Memory B cell (primary cell): ENCODE data around the gene ADAMTS4.

Experiments
- ATAC-seq: fragments of 150-1000 bp; cut with Tn5 transposase; 2 replicates; pipeline ENCODE4 v1.10.0; 2021; ENCODE audit warnings: low read depth, mild to moderate bottlenecking, moderate library complexity
- DNase-seq, 2 donors: peaks; one replicate each; pipeline ENCODE4 v3.0.0; 2022; ENCODE audit warnings: low spot score in 2 of 2
- H3K27ac Mint-ChIP-seq: one replicate; pipeline ENCODE4 v1.8.0; 2022; ENCODE audit warnings: mild to moderate bottlenecking, moderate library complexity, mixed read lengths
- H3K27me3 Mint-ChIP-seq: one replicate; pipeline ENCODE4 v1.8.0; 2022; ENCODE audit warnings: mixed read lengths
- H3K36me3 Mint-ChIP-seq: one replicate; pipeline ENCODE4 v1.8.0; 2022; ENCODE audit warnings: mild to moderate bottlenecking, mixed read lengths
- H3K4me1 Mint-ChIP-seq: one replicate; pipeline ENCODE4 v1.8.0; 2022; ENCODE audit warnings: mixed read lengths
- H3K4me3 Mint-ChIP-seq: one replicate; pipeline ENCODE4 v1.8.0; 2022; ENCODE audit warnings: mild to moderate bottlenecking, moderate library complexity, mixed read lengths
- H3K9me3 Mint-ChIP-seq: one replicate; pipeline ENCODE4 v1.8.0; 2022; ENCODE audit warnings: mixed read lengths

Gene ADAMTS4

DNA sequence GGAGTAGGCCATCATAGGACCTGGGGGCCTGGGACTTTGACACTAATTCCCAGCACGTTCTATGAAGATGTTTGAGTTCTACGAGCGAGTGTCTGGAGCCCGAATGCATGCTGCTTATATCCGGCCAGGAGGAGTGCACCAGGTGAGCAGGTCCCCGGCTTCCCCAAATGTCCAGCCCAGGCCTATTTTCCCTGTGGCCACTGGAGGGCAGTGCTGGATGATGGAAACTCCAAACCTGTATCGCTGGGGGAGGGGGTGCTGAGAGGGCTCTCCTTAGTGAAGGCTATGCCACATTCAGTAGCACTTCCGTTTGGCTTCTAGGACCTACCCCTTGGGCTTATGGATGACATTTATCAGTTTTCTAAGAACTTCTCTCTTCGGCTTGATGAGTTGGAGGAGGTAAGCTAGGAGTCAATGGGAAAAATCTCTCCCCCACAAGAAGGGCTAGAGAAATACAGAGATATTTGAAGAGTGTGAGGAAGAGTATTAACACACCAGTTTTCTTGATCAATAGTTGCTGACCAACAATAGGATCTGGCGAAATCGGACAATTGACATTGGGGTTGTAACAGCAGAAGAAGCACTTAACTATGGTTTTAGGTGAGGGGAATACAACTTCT lies 11.0 kb upstream of the ADAMTS4 start:
- H3K4me3 Mint-ChIP-seq, result no peak overlapping the region
- ATAC-seq (peak; percentile 97), DNase-seq (peak; percentile 64 to 67)
- peaks cover 49% of the 10 kb centered on the region for H3K36me3 Mint-ChIP-seq
- H3K27me3 Mint-ChIP-seq, result no peaks in the 10 kb centered on the region
- H3K9me3 Mint-ChIP-seq, result no peaks in the 10 kb centered on the region
- H3K4me1 Mint-ChIP-seq, result peaks cover 8% of the 10 kb centered on the region
- no peak overlapping the region for H3K27ac Mint-ChIP-seq

DNA sequence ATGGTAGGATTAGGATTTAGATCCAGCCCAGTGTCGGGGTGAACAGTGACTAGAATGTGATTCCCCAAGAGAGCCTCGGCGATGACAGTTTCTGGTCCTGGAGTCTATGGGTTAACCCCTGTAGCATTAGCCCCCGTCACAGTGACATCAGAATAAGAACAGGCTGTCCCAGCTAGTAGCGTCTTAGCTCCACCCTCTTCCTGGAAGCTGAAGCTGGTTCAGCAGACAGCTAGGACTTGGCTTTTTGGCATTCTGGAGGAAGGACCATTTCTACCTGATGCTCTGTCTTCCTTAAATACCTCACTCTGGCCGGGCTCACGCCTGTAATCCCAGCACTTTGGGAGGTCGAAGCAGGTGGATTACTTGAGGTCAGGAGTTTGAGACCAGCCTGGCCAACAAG lies 8.3 kb upstream of the ADAMTS4 start:
- peaks cover 37% of the 10 kb centered on the region for H3K36me3 Mint-ChIP-seq
- H3K9me3 Mint-ChIP-seq, result no peaks in the 10 kb centered on the region

DNA sequence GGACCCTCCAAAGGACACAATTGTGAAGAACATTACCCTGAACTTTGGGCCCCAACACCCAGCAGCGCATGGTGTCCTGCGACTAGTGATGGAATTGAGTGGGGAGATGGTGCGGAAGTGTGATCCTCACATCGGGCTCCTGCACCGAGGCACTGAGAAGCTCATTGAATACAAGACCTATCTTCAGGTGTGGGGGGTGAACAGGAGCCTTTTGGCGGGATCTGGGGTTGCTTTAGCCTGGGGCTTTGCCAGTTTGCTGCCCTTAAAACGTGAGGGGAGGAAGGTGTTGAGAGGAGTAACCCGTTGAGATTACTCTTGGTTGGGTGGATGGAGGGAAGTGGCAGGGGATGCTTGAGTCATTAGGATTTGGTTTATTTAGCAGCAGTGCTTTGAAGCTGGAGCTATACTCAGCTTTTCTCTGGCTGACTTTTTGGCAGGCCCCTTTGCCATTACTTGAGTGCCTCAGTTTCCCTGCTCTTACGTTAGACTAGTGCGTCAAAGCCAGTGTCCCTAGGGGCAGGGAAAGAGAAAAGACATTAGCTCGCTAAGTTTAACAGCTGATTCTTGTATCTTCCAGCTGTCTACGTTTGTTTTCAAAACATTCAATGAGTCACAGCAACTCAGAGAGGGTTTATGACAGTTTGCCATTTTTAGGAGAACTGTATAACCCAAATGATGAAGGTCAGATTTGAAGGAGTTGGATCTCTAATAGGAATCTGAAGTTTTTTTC lies 7.7 kb upstream of the ADAMTS4 start:
- DNase-seq (no peak), ATAC-seq (no peak)
- Mint-ChIP-seq H3K9me3 (no peaks in the 10 kb centered on the region), H3K27me3 (no peaks in the 10 kb centered on the region), H3K36me3 (peaks cover 32% of the 10 kb centered on the region), H3K27ac (no peak overlapping the region), H3K4me3 (no peak overlapping the region), H3K4me1 (peaks cover 15% of the 10 kb centered on the region)

More for the DNA sequence above, 8.3 kb upstream of the ADAMTS4 start:
- H3K4me3 Mint-ChIP-seq, result no peak overlapping the region
- ATAC-seq (no peak), DNase-seq (no peak)
- H3K27me3 Mint-ChIP-seq, result no peaks in the 10 kb centered on the region
- H3K4me1 Mint-ChIP-seq, result peaks cover 15% of the 10 kb centered on the region
- no peak overlapping the region for H3K27ac Mint-ChIP-seq

DNA sequence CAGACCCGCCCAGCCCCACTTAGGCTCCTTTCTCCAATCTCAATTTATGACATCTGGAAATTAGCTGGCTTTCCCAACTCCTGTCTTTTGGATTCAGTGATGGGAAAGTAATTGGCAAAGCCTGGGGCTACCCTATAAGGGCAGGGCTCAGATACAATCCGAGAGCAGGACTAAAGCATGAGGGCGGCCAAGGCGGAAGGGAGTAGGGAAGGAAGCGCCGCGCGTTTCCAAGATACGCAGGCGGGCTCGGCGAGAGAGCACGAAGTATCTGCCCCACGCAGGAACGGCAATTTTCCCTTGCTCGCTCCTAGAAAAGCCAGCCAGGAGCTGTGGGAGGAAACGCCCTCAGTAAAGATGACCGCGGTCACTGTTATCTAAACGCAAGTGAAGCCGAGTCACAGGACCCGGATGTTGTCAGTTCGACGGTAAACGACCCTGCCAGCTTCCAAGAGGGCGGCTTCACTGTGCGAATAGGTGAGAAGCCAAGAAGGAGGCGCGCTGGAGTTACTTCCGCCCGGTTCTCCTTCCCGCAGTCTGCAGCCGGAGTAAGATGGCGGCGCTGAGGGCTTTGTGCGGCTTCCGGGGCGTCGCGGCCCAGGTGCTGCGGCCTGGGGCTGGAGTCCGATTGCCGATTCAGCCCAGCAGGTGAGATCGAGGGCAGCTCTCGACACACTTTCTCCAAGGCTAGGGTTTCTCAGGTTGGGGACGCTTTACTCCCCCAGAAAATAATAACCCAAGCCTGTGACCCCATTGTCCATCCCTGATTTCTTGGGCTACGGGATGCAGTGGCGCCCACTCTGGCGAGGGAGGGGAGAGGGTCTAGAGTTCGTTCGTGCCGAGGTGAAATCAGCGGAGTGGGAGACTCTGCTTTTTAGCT lies 3.2 kb upstream of the ADAMTS4 start, which contains the start of gene NDUFS2:
Gene NDUFS2 (plus strand): TSS at position 532 of the 877 bp plus-strand sequence. CDS start 19 bp downstream, at position 551.
- peaks cover 18% of the 10 kb centered on the region for H3K36me3 Mint-ChIP-seq
- H3K27me3 Mint-ChIP-seq, result peaks cover 3% of the 10 kb centered on the region
- ATAC-seq, result peak; percentile 99
- peak within 1 kb of the TSS; percentile 95 for H3K4me3 Mint-ChIP-seq
- H3K9me3 Mint-ChIP-seq, result no peaks in the 10 kb centered on the region
- H3K4me1 Mint-ChIP-seq, result peaks cover 22% of the 10 kb centered on the region
- DNase-seq, result peak; percentile 83 to 88
- H3K27ac Mint-ChIP-seq, result peak within 1 kb of the TSS; percentile 94

DNA sequence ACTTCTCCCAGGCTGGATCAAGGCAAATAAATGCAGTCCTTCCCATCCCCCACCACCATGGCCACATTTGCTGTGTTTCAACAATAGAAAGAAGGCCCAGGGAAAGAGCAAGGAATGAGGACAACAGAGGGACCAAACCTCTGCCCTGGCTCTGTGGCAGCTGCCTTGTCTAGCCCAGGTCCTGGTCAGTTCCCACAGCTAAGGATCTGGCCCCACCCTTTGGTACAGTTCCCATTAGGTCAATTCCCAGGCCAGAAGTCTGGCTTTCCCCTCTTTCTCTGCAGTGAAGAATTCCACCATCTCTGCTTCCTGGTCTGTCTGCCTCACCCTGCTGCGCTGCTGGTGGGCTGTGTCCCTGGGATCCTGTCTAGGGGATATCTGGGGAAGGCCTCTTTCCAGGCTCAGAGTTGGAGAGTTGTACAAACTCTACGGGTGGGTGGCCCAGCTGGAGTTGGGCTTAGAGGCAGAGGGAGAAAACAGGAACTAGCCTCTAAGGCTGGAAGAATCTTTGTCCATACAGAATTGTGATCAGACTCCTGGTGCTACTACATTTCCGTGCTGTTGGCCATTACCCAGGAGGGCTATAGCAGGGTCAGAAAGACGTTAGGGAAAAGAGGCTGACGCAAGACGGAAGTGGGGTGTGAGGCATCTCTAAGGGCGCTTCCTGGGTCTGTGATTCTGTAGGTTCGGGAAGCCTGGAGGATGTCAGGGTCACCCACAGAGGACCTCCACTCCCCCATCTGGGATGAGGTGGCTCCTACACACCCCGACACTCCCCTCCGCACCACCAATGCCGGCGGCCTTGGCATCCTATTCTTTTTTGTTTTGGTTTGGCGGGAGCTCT lies 2.4 kb upstream of the ADAMTS4 start:
- peak overlapping the region; percentile 95 for H3K4me3 Mint-ChIP-seq
- DNase-seq, result no peak

DNA sequence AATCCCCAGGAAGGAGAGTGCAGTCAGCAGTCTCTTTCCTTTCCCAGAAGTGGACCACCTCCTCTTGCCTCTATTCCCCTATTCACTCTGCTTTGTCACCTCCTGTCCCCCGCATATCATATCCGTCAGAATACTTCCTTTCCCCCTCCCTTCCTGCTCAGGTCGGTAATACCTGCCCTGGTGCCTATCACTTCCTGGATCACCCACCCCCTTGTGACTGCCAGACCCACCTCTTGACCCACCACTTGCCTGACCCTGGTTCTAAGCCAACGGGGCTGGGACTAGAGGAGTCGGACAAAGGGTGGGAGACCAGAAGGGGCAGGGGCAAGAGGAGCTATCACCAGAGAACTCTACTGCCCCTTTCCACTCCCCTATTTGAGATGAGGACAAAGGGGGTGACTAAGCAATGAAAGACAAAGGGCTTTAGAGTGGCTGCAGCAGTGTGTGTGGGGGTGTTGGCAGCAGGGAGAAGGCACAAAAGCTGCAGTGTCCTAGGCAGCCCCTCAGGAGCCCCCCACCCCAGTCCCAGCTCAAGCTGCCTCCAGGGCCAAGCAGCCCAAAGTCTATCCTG lies 1.7 kb upstream of the ADAMTS4 start:
- DNase-seq (no peak), ATAC-seq (no peak)
- Mint-ChIP-seq H3K4me3 (no peak overlapping the region), H3K27ac (peak overlapping the region; percentile 94), H3K27me3 (peaks cover 3% of the 10 kb centered on the region), H3K4me1 (peaks cover 27% of the 10 kb centered on the region), H3K9me3 (no peaks in the 10 kb centered on the region), H3K36me3 (peaks cover 12% of the 10 kb centered on the region)

More for the DNA sequence above, 2.4 kb upstream of the ADAMTS4 start:
- ATAC-seq, result no peak
- Mint-ChIP-seq H3K27me3 (peaks cover 3% of the 10 kb centered on the region), H3K4me1 (peaks cover 22% of the 10 kb centered on the region), H3K9me3 (no peaks in the 10 kb centered on the region), H3K36me3 (peaks cover 15% of the 10 kb centered on the region), H3K27ac (peak overlapping the region; percentile 94)

DNA sequence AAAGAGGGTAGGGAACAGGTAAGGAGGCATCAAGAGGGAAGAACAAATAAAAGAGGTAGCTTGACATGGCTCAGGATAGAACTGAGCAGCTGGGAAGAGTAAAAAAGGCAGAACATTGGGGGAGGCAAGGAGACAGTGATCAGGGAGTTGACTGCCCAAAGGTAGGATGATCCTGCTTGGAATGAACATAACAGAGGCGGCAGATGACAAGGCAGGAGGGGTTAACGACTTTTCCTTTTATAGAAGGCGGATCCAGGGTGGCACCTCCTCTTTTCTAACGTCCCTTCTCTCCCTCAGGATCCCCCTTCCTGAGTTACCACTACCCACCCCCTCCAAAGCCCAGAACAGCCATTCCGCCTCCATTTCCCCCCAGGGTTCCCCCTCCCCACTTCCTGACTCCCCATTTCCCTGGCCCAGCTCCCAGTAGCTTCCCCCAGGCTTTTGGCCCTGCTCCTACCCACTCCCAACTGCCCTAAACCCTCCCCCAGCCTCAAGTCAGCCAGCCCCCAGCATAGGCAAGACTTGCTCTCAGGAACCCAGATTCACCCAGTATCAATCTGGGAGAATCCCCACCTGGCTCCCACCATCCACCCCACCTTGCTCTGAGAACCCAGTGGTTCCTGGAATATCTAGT lies 769 bp upstream of the ADAMTS4 start:
- no peak for ATAC-seq
- H3K4me3 Mint-ChIP-seq, result no peak overlapping the region
- peaks cover 32% of the 10 kb centered on the region for H3K4me1 Mint-ChIP-seq
- no peak overlapping the region for H3K27ac Mint-ChIP-seq
- no peaks in the 10 kb centered on the region for H3K9me3 Mint-ChIP-seq
- peaks cover 3% of the 10 kb centered on the region for H3K27me3 Mint-ChIP-seq
- DNase-seq, result no peak
- H3K36me3 Mint-ChIP-seq, result peaks cover 10% of the 10 kb centered on the region

DNA sequence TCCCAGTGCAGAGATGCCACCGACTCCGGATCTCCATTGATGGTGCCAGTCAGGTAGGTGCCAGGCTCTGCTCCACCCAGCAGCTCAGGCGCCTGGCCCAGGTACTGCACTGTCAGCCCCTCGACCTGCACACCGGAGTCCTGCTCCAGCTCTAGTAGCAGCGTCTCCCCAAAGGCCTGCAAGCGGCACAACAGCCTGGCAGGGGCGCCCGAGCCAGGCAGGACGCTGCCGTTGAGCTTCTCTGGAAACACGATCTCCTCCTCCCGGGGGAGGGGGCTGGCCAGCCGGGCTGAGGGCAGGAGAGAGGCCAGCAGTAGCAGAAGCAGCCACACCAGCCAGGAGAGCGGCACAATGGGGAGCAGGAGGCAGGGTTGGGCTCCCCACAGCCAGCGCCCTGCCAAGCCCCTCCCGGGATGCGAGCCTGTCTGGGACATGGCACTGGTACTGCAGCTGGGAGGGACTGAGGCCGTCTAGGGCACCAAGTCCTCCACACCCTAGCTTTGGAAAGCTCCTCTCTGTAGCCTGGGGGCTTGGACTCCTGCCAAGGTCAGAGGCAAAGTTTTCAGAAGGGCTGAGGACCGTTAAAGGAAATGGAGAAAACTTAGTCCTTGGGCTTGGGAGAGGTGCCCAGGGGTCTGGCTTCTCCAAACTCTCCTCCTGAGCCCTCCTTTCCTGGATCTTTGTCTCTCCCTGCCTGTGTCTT lies 509 bp downstream of the ADAMTS4 start:
- Mint-ChIP-seq H3K9me3 (no peaks in the 10 kb centered on the region), H3K27me3 (peaks cover 3% of the 10 kb centered on the region), H3K4me3 (no peak overlapping the region), H3K36me3 (peaks cover 1% of the 10 kb centered on the region), H3K4me1 (peaks cover 27% of the 10 kb centered on the region), H3K27ac (no peak overlapping the region)
- DNase-seq, result no peak
- ATAC-seq, result no peak

DNA sequence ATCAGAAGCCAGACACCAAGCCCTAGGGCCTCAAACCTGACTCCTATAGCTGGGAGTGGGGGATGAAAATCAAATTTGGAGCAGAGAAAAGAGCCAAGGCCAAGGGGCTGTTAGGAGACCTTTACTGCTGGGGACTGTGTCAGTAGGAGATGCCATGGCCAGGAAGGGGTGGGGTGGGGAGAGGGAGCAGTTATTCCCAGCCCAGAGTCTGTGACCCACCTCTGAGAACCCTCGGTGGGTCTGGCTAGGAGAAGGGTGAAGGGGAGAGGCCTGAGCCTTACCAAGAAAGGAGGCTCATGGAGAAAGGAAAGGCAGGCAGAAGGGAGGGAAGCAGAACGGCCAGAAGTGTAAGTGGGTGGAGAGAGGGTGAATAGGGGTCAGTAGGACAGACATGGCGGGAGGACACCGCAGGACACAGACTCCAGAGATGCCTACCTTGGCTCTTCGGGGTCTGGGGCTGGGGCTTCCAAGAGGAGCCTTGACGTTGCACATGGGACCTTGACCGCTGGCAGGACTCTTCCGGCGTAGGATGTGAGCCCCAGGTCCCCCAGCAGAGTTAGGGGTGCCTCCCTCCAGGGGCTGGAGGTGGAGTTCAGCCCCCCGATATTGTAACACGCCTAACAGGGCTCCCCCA lies 1.2 kb downstream of the ADAMTS4 start:
- ATAC-seq (no peak), DNase-seq (no peak)
- H3K27me3 Mint-ChIP-seq, result peaks cover 3% of the 10 kb centered on the region
- peaks cover 28% of the 10 kb centered on the region for H3K4me1 Mint-ChIP-seq
- H3K4me3 Mint-ChIP-seq, result no peak overlapping the region
- no peaks in the 10 kb centered on the region for H3K9me3 Mint-ChIP-seq
- no peak overlapping the region for H3K27ac Mint-ChIP-seq
- H3K36me3 Mint-ChIP-seq, result peaks cover 1% of the 10 kb centered on the region

DNA sequence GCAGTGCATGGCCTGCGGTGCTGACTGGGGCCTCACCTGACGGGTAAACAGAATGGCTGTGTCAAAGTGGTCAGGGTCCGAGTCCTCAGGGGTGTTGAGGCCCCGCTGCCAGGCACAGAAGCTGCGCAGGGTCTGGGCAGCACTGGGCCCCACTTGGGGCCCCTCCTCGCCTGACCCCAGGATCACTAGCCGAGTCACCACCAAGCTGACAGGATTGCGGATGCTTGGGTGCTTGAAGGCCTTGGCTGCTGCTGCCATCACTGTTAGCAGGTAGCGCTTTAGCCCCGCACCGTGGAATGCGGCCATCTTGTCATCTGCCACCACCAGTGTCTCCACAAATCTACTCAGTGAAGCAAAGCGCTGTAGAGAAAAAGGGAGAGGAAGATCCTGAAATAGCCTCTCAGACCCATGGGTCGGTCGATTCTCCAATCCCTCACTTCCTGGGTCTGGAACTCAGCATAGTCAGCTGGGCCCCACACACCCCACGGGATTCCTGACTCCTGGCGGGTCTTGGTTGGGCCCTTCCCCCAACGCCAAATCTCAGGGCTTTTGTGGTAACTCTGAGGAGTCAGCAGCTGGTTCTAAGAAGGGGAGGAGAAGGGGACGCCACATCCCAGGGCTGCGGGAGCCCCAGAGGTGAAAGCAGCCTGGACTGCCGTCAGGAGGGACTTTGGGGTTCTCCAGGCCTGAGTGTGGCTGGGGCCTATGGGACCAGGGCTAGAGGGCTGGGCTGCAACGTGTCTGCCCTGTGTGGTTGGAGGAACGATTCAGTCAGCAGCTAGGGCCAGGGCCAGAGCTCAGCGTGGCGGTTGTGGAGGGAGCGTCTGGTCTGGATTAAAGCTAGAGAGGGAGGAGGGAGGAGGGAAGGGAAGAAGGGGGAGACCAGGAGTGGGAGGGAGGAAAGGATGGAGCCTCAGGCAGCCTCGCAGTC lies 2.1 kb downstream of the ADAMTS4 start:
- Mint-ChIP-seq H3K4me3 (no peak overlapping the region), H3K9me3 (no peaks in the 10 kb centered on the region), H3K36me3 (no peaks in the 10 kb centered on the region), H3K4me1 (peaks cover 37% of the 10 kb centered on the region), H3K27ac (no peak overlapping the region), H3K27me3 (peaks cover 3% of the 10 kb centered on the region)
- ATAC-seq, result no peak
- DNase-seq, result no peak

DNA sequence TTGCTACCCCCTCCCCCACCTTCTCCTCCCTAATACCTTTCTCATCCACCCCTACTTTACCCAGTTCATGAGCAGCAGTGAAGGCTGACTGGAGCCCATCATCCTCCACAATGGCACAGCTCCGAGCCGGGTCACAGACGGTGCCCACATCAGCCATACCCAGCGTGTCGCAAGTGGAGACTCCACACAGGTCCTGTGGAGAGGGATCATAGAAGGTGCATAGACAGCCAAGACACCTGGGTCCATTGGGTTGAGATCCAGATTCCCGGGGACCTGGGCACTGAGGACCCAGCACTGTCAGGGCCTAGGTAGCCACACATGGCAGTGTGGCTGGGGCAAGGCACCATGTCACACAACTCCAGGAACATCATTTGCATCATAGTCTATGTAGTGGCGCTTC lies 2.7 kb downstream of the ADAMTS4 start:
- H3K9me3 Mint-ChIP-seq, result no peaks in the 10 kb centered on the region
- ATAC-seq (no peak), DNase-seq (no peak)
- no peaks in the 10 kb centered on the region for H3K36me3 Mint-ChIP-seq
- H3K4me1 Mint-ChIP-seq, result peaks cover 36% of the 10 kb centered on the region
- H3K27me3 Mint-ChIP-seq, result peaks cover 3% of the 10 kb centered on the region
- H3K27ac Mint-ChIP-seq, result no peak overlapping the region
- no peak overlapping the region for H3K4me3 Mint-ChIP-seq
